GM12864 (cell line): ENCODE measurements around the gene FOXA2.

Experiments
- DNase-seq: peaks from one replicate; pipeline ENCODE4 v3.0.0-alpha.2; 2011; ENCODE audit warnings: low read depth
- H3K4me3 ChIP-seq: 2 replicates; pipeline ENCODE4 v1.5.1; 2011; ENCODE audit warnings: mild to moderate bottlenecking, low read depth, low read length, control low read depth
- CTCF ChIP-seq: IDR thresholded peaks from 2 replicates; pipeline ENCODE4 v1.5.1; 2011; ENCODE audit warnings: low read depth, mild to moderate bottlenecking, moderate library complexity, low read length, control low read depth, inconsistent platforms; ENCODE audit errors: missing control alignments

Gene FOXA2

GRCh38 chr20:22584522-22584921 lies at the start of gene FOXA2:
FOXA2 (minus strand) TSS chr20:22584572; CDS start chr20:22584278, 294 bp downstream.
- no peak for DNase-seq
- H3K4me3 ChIP-seq, result no peak within 1 kb of the TSS
- TF ChIP-seq CTCF, result no peak

- no peak for TF ChIP-seq CTCF
These were observed 46.3 kb upstream of the FOXA2 start for GRCh38 chr20:22630701-22631100.

GRCh38 chr20:22629927-22630326 lies 45.6 kb upstream of the FOXA2 start:
- no peak for DNase-seq
- no peak for TF ChIP-seq CTCF
- no peak overlapping the region for H3K4me3 ChIP-seq

More at GRCh38 chr20:22630701-22631100, 46.3 kb upstream of the FOXA2 start:
- DNase-seq, result no peak
- H3K4me3 ChIP-seq, result no peak overlapping the region

GRCh38 chr20:22629447-22629846 lies 45.1 kb upstream of the FOXA2 start:
- no peak for TF ChIP-seq CTCF
- no peak overlapping the region for H3K4me3 ChIP-seq
- no peak for DNase-seq

GRCh38 chr20:22626496-22626895 lies 42.1 kb upstream of the FOXA2 start:
- H3K4me3 ChIP-seq, result no peak overlapping the region
- DNase-seq, result no peak
- no peak for TF ChIP-seq CTCF

GRCh38 chr20:22623211-22623610 lies 38.8 kb upstream of the FOXA2 start:
- DNase-seq, result no peak
- no peak for TF ChIP-seq CTCF
- no peak overlapping the region for H3K4me3 ChIP-seq

DNA sequence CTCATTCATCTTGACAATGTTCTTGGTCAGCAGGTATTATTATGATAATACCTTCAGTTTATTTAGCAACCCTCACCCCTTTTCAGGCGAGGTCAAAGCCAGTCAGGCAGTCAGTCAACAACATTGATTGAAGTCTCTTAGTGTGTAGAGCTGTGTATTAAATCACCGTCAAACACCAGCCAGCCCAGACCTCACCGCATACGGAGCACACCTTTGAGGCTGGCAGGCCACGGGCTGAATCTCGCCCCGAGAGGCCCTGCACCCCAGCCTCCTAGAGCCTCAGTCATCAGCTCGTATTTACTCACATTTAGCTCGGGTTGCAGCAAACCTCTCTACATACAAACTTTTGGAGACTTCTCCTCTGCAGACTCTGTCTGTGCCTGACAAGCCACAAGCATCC lies 36.0 kb upstream of the FOXA2 start:
- H3K4me3 ChIP-seq, result no peak overlapping the region
- DNase-seq, result no peak
- no peak for TF ChIP-seq CTCF
